HepG2 (cell line): ENCODE measurements around the gene C2orf92. TPM values are rescaled to one million over a fixed set of nuclear protein-coding genes. Genes with fewer than 3 reads are reported as not detected.

ENCODE experiments used
- CEBPG ChIP-seq: IDR thresholded peaks from 2 replicates; pipeline ENCODE4 v1.6.1; 2016
- CENPBD1 ChIP-seq: sonication (generic); formaldehyde crosslinking; IDR thresholded peaks from 2 replicates; pipeline ENCODE4 v1.8.0; 2022; ENCODE audit warnings: missing genetic modification reagents, low read depth, mild to moderate bottlenecking, borderline replicate concordance
- CSRNP2 ChIP-seq: sonication (generic); formaldehyde crosslinking; conservative IDR thresholded peaks from 2 replicates; pipeline ENCODE4 v1.8.0; 2022; ENCODE audit warnings: low read depth, missing genetic modification reagents
- DBP ChIP-seq: sonication (generic); formaldehyde crosslinking; IDR thresholded peaks from 2 replicates; pipeline ENCODE4 v1.4.0; 2020; ENCODE audit warnings: missing genetic modification reagents; ENCODE audit errors: not compliant biosample characterization
- ELF1 ChIP-seq: sonication (generic); formaldehyde crosslinking; IDR thresholded peaks from 2 replicates; pipeline ENCODE4 v1.4.0; 2020; ENCODE audit warnings: missing genetic modification reagents
- KLF16 ChIP-seq, 2 experiments: sonication (generic) in 1 of 2; formaldehyde crosslinking in 1 of 2; IDR thresholded peaks; 2 replicates each; pipeline versions ENCODE4 v1.6.1 to v1.8.0; 2016 to 2023; ENCODE audit warnings: missing genetic modification reagents in 2 of 2, missing compliant biosample characterization in 1 of 2
- MED8 ChIP-seq: sonication (generic); formaldehyde crosslinking; IDR thresholded peaks from 2 replicates; pipeline ENCODE4 v1.8.1; 2023; ENCODE audit warnings: mild to moderate bottlenecking, missing genetic modification reagents; ENCODE audit not compliant: insufficient replicate concordance
- NAIF1 ChIP-seq: sonication (generic); formaldehyde crosslinking; IDR thresholded peaks from 2 replicates; pipeline ENCODE4 v1.5.0; 2020; ENCODE audit warnings: mild to moderate bottlenecking, missing genetic modification reagents, borderline replicate concordance
- NFE2 ChIP-seq: sonication (generic); formaldehyde crosslinking; IDR thresholded peaks from 2 replicates; pipeline ENCODE4 v1.4.0; 2020; ENCODE audit warnings: missing genetic modification reagents
- PHF8 ChIP-seq: sonication (generic); formaldehyde crosslinking; IDR thresholded peaks from 2 replicates; pipeline ENCODE4 v1.5.0; 2020; ENCODE audit warnings: missing genetic modification reagents
- SCMH1 ChIP-seq: sonication (generic); formaldehyde crosslinking; IDR thresholded peaks from 2 replicates; pipeline ENCODE4 v1.9.0; 2021; ENCODE audit warnings: missing genetic modification reagents, mild to moderate bottlenecking, borderline replicate concordance
- SPEN ChIP-seq: sonication (generic); formaldehyde crosslinking; IDR thresholded peaks from 2 replicates; pipeline ENCODE4 v1.5.1; 2020; ENCODE audit warnings: low read depth, mild to moderate bottlenecking, missing genetic modification reagents
- ZFP36 ChIP-seq: fragments of 150-350 bp; IDR thresholded peaks from 2 replicates; pipeline ENCODE4 v1.6.1; 2018; ENCODE audit warnings: borderline replicate concordance, low read length, low read depth; ENCODE audit not compliant: partially characterized antibody
- ZNF124 ChIP-seq: sonication (generic); formaldehyde crosslinking; IDR thresholded peaks from 2 replicates; pipeline ENCODE4 v1.4.0; 2020; ENCODE audit warnings: missing genetic modification reagents
- ZNF432 ChIP-seq: sonication (generic); formaldehyde crosslinking; IDR thresholded peaks from 2 replicates; pipeline ENCODE4 v1.5.0; 2020; ENCODE audit warnings: missing genetic modification reagents, mild to moderate bottlenecking, borderline replicate concordance
- ZNF552 ChIP-seq: sonication (generic); formaldehyde crosslinking; IDR thresholded peaks from 2 replicates; pipeline ENCODE4 v1.9.0; 2022; ENCODE audit warnings: missing genetic modification reagents, mild to moderate bottlenecking, borderline replicate concordance
- ZNF563 ChIP-seq: sonication (generic); formaldehyde crosslinking; IDR thresholded peaks from 2 replicates; pipeline ENCODE4 v1.8.0; 2022; ENCODE audit warnings: mild to moderate bottlenecking, moderate library complexity, missing genetic modification reagents
- ZNF576 ChIP-seq: sonication (generic); formaldehyde crosslinking; IDR thresholded peaks from 2 replicates; pipeline ENCODE4 v1.4.0; 2020; ENCODE audit warnings: mild to moderate bottlenecking, missing genetic modification reagents
- ZNF800 ChIP-seq: sonication (generic); formaldehyde crosslinking; IDR thresholded peaks from 2 replicates; pipeline ENCODE4 v1.4.0; 2020; ENCODE audit warnings: missing genetic modification reagents
- ZNF839 ChIP-seq: sonication (generic); formaldehyde crosslinking; IDR thresholded peaks from 2 replicates; pipeline ENCODE4 v1.4.0; 2020; ENCODE audit warnings: missing genetic modification reagents, mild to moderate bottlenecking, borderline replicate concordance
- ZSCAN29 ChIP-seq: sonication (generic); formaldehyde crosslinking; conservative IDR thresholded peaks from 2 replicates; pipeline ENCODE4 v1.4.0; 2020; ENCODE audit warnings: mild to moderate bottlenecking, missing genetic modification reagents
- ZZZ3 ChIP-seq: sonication (generic); formaldehyde crosslinking; IDR thresholded peaks from 2 replicates; pipeline ENCODE4 v1.4.0; 2020; ENCODE audit warnings: missing genetic modification reagents, mild to moderate bottlenecking, borderline replicate concordance
- polyA plus RNA-seq, 8 experiments: library from polyadenylated mRNA; depleted of rRNA in 3 of 8; stranded (reverse) in 7 of 8; unstranded in 1 of 8; fragments of >200 nt; fragmentation: Illumina TruSeq in 4 of 8; extraction: Trizol in 4 of 8; gene quantifications; 2 replicates each; pipeline versions ENCODE4 v1.2.1 to v1.2.3, GENCODE V29; 2011 to 2016; ENCODE audit warnings: low read depth in 4 of 8, missing spikeins in 1 of 8, mixed read lengths in 1 of 8; ENCODE audit not compliant: insufficient read depth in 1 of 8
- total RNA-seq, 5 experiments: library from RNA; depleted of rRNA; stranded (reverse); fragments of >200 nt; fragmentation: Illumina TruSeq; extraction: Trizol; gene quantifications; 2 replicates each; pipeline ENCODE4 v1.2.3, GENCODE V29; 2016; ENCODE audit warnings: low read depth in 1 of 5

Gene C2orf92
- total and polyA plus RNA-seq, 2 of the 13 experiments (the other 11 are each of a cell fraction or from before 2014, with no cell fraction given) = 4.9 to 5.0 TPM

GRCh38 chr2:97645695-97646629, 23.6 kb upstream of the C2orf92 start, which contains the start of gene COX5B (continued):
- TF ChIP-seq ZNF800 (peak; percentile 95), ZNF432 (CRISPR knock-in tag) (no peak), ZNF839 (no peak; the same call in none of the 2 replicates), SCMH1 (CRISPR knock-in tag) (no peak), ZNF124 (CRISPR knock-in tag) (no peak; the same call in 1 of the 2 replicates), SPEN (CRISPR knock-in tag) (peak; percentile 88), ZNF563 (peak; percentile 92), MED8 (CRISPR knock-in tag) (peak; percentile 32), NFE2 (CRISPR knock-in tag) (no peak), CSRNP2 (no peak), KLF16 (CRISPR knock-in tag; IDR thresholded peaks at IDR 0.05) (peak in 1 of 2 experiments; percentile 89; a peak in 1 of 4 replicates), CEBPG (CRISPR knock-in tag) (0 out of 2 replicates have a peak, but pooled peaks have one; percentile 25), ZNF576 (CRISPR knock-in tag) (peak; percentile 76; the same call in 1 of the 2 replicates), ZZZ3 (CRISPR knock-in tag) (no peak), ZNF552 (CRISPR knock-in tag) (peak; percentile 78; the same call in 1 of the 2 replicates), ZSCAN29 (CRISPR knock-in tag) (no peak), CENPBD1 (CRISPR knock-in tag) (0 out of 2 replicates have a peak, but pooled peaks have one; percentile 75), DBP (peak; percentile 38), PHF8 (CRISPR knock-in tag) (peak; percentile 99), NAIF1 (no peak), ZFP36 (no peak), ELF1 (CRISPR knock-in tag) (peak; percentile 97)
